ENCODE results near the gene SUGCT. TPM values are rescaled to one million over a fixed set of nuclear protein-coding genes. Genes with fewer than 3 reads are reported as not detected.

SUGCT gene
- total RNA-seq, 1 donor from 2014 or later: 11.9 TPM

DNA sequence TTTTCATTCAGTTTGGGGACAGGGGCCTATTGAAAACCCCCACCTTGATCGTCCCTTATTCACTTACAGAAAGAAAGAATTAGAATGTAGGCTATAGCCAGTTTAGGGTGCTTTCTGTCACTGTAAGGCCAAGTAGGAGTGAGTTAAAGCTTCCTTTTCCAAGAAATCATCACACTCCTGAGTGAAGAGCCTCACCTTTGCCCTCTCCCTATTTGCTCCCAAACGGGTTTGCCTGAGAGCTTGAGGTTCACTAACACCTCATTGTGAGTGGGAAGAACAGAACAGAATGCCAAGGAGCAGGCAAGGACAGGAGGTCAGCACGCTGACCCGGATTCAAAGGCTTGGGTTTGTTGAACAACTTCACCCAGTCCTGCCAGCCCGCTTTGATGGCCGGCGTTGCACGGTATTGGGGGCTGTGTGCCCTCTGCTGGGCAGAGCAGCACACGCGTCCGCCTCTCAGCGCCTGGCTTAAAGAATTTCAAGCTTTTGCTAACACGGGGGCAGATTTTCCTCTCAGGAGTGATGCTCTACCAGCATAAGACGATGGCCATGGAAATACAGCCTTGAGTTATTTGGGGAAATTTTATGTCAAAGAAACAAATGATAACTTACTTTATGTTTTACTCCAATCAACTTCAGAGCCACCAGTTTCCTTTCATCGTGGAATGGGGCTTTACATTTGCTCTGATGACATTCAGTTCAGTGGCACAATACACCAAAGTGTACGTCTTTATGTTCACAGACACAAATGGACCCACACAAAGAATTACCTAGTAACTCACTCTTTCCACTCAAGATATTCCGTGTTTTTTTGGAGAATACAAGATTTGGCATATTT lies 470.0 kb downstream of the SUGCT start:
- Mint-ChIP-seq H3K27me3 (ENCODE audit: unreplicated experiment) (no peaks in the 10 kb centered on the region), H3K4me3 (ENCODE audit: unreplicated experiment) (no peak overlapping the region), H3K36me3 (ENCODE audit: unreplicated experiment) (peaks cover 17% of the 10 kb centered on the region), H3K9me3 (ENCODE audit: unreplicated experiment) (no peaks in the 10 kb centered on the region), H3K4me1 (ENCODE audit: unreplicated experiment) (peaks cover 20% of the 10 kb centered on the region), H3K27ac (ENCODE audit: unreplicated experiment) (peak overlapping the region; percentile 16)
- DNase-seq (ENCODE audit: extremely low spot score, unreplicated experiment): peak; percentile 85
- TF ChIP-seq, protein P1, sequence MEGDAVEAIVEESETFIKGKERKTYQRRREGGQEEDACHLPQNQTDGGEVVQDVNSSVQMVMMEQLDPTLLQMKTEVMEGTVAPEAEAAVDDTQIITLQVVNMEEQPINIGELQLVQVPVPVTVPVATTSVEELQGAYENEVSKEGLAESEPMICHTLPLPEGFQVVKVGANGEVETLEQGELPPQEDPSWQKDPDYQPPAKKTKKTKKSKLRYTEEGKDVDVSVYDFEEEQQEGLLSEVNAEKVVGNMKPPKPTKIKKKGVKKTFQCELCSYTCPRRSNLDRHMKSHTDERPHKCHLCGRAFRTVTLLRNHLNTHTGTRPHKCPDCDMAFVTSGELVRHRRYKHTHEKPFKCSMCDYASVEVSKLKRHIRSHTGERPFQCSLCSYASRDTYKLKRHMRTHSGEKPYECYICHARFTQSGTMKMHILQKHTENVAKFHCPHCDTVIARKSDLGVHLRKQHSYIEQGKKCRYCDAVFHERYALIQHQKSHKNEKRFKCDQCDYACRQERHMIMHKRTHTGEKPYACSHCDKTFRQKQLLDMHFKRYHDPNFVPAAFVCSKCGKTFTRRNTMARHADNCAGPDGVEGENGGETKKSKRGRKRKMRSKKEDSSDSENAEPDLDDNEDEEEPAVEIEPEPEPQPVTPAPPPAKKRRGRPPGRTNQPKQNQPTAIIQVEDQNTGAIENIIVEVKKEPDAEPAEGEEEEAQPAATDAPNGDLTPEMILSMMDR (IDR thresholded peaks at IDR 0.05): peak; percentile 82

DNA sequence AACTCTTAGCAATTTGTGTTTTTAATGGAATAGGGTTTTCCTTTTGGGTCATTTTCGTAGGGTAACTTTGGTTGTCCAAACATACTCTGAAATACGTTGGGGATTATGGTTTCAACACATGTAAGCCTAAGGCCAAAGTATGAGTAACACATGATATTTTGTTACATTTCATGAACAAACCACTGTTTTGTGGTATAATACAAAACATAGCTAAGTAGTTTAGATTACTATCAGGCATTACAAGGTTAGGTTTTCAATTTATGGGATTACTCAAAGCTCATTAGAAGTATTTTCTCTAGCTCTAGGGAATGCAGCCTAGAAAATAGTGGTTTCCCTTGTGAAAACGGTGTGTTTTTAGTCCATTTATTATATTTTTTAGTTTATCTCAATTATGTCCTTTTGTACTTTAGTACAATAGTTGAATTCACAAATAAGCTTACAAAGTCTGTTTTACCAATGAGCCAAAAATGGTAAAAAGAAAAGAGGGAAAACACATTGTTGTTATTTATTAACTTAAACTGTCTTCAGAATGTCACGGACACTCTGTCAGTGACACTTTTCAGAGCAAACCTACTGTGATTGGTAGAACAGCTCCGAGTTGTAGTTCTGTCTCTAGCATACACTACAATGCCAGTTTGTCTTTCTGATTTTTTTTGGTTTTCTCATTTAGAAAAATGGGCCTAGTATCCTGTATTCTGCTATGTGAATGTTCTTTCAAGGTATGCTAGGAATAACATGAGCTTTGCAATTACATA lies 473.7 kb downstream of the SUGCT start:
- no peaks in the 10 kb centered on the region for H3K9me3 Mint-ChIP-seq (ENCODE audit: unreplicated experiment)
- peak overlapping the region; percentile 42 for H3K27ac Mint-ChIP-seq (ENCODE audit: unreplicated experiment)
- H3K27me3 Mint-ChIP-seq (ENCODE audit: unreplicated experiment): no peaks in the 10 kb centered on the region
- TF ChIP-seq, protein P1 (IDR thresholded peaks at IDR 0.05): no peak
- H3K36me3 Mint-ChIP-seq (ENCODE audit: unreplicated experiment): peaks cover 4% of the 10 kb centered on the region
- no peak for DNase-seq (ENCODE audit: extremely low spot score, unreplicated experiment)
- peaks cover 20% of the 10 kb centered on the region for H3K4me1 Mint-ChIP-seq (ENCODE audit: unreplicated experiment)
- H3K4me3 Mint-ChIP-seq (ENCODE audit: unreplicated experiment): no peak overlapping the region

GRCh38 chr7:40610461-40610860 lies 475.7 kb downstream of the SUGCT start:
- no peak for DNase-seq (ENCODE audit: extremely low spot score, unreplicated experiment)
- Mint-ChIP-seq H3K27ac (ENCODE audit: unreplicated experiment) (no peak overlapping the region), H3K27me3 (ENCODE audit: unreplicated experiment) (no peaks in the 10 kb centered on the region), H3K4me3 (ENCODE audit: unreplicated experiment) (no peak overlapping the region), H3K9me3 (ENCODE audit: unreplicated experiment) (no peaks in the 10 kb centered on the region), H3K36me3 (ENCODE audit: unreplicated experiment) (peaks cover 4% of the 10 kb centered on the region), H3K4me1 (ENCODE audit: unreplicated experiment) (peaks cover 10% of the 10 kb centered on the region)
- TF ChIP-seq, protein P1 (IDR thresholded peaks at IDR 0.05): no peak

DNA sequence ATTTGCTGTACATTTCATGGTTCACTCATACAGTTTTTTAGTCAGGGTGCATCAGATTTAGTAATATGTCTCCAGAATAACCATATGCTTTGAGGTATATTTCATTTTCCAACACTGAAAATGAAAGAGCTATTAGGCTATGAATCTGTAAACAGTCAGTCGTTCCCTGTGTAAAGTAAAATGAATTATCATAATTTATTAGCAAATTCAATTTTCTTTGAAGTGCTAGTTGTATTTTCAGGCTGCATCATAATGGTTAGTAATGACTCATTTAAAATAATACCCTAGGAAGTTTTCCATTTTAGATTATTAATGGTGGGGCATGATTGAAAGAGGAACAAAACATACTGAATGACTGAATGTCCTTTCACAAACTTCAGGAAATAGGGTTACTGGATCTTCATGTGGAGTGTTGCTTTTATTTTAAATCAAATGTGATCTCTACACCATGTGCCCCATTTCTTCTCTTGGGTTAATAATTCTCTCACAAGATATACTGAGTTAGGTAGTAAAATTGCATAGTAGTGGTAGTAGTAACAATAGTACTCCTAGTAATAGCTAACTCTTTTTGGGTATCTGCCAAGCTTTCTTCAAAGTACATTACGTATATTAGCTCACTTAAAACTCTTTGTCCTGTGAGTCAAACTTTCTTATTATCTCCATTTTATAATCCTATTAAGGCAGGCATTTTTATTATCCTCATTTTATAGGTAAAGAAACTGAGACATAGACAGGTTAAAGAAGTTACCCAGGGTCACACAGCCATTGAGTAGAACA lies 476.5 kb downstream of the SUGCT start:
- Mint-ChIP-seq H3K9me3 (ENCODE audit: unreplicated experiment) (no peaks in the 10 kb centered on the region), H3K4me1 (ENCODE audit: unreplicated experiment) (peaks cover 10% of the 10 kb centered on the region), H3K27ac (ENCODE audit: unreplicated experiment) (no peak overlapping the region), H3K4me3 (ENCODE audit: unreplicated experiment) (no peak overlapping the region), H3K36me3 (ENCODE audit: unreplicated experiment) (peaks cover 4% of the 10 kb centered on the region), H3K27me3 (ENCODE audit: unreplicated experiment) (no peaks in the 10 kb centered on the region)
- no peak for DNase-seq (ENCODE audit: extremely low spot score, unreplicated experiment)
- TF ChIP-seq, protein P1 (IDR thresholded peaks at IDR 0.05): no peak

Measured in osteocyte (in vitro differentiated cells).